NCI-H1048 (cell line): ENCODE data around the gene FNDC10.
"Not testable (repeated sequence)": the region's sequence is repeated elsewhere in the genome, so short reads cannot be mapped to it uniquely, and the experiment has no call there.

Experiments
- DNase-seq: peaks from one replicate; lab custom pipeline; 2025; lab: John Stamatoyannopoulos, UW

Gene FNDC10

GRCh38 chr1:1599935-1600860 is at the start of gene FNDC10:
TSS of gene FNDC10 (minus strand) at chr1:1600135. CDS start at chr1:1600015, 120 bp downstream.
- no peak for DNase-seq

- DNase-seq, result not testable (repeated sequence)
Measured at GRCh38 chr1:1648265-1648664, 48.3 kb upstream of the FNDC10 start.

GRCh38 chr1:1647567-1648241 is 47.8 kb upstream of the FNDC10 start:
- DNase-seq, result not testable (repeated sequence)

- DNase-seq, result not testable (repeated sequence)
Measured at GRCh38 chr1:1646326-1646725, 46.4 kb upstream of the FNDC10 start.

GRCh38 chr1:1640711-1641461 is 41.0 kb upstream of the FNDC10 start:
- DNase-seq, result not testable (repeated sequence)

GRCh38 chr1:1640081-1640480 is 40.1 kb upstream of the FNDC10 start:
- not testable (repeated sequence) for DNase-seq

- DNase-seq, result not testable (repeated sequence)
Measured at GRCh38 chr1:1639368-1639767, 39.4 kb upstream of the FNDC10 start.

- DNase-seq, result not testable (repeated sequence)
Measured at GRCh38 chr1:1638528-1638927, 38.6 kb upstream of the FNDC10 start.

- not testable (repeated sequence) for DNase-seq
Measured at GRCh38 chr1:1637479-1637875, 37.5 kb upstream of the FNDC10 start.

- not testable (repeated sequence) for DNase-seq
Measured at GRCh38 chr1:1636621-1637478, 36.9 kb upstream of the FNDC10 start.

GRCh38 chr1:1634613-1635012 is 34.7 kb upstream of the FNDC10 start:
- not testable (repeated sequence) for DNase-seq

GRCh38 chr1:1633409-1633808 is 33.5 kb upstream of the FNDC10 start:
- DNase-seq, result not testable (repeated sequence)

GRCh38 chr1:1631782-1632420 is 32.0 kb upstream of the FNDC10 start, which contains the start of gene MMP23B:
TSS of gene MMP23B (plus strand) at chr1:1632173. CDS start at chr1:1632219, 46 bp downstream.
- no peak for DNase-seq

- no peak for DNase-seq
Measured at GRCh38 chr1:1630965-1631781, 31.2 kb upstream of the FNDC10 start.

- no peak for DNase-seq
Measured at GRCh38 chr1:1630191-1630964, 30.4 kb upstream of the FNDC10 start.

GRCh38 chr1:1629430-1630190 is 29.7 kb upstream of the FNDC10 start:
- DNase-seq, result no peak

GRCh38 chr1:1628754-1629429 is 29.0 kb upstream of the FNDC10 start:
- DNase-seq, result no peak
